ENCODE data around the gene TUB. TPM values are rescaled to one million over a fixed set of nuclear protein-coding genes. Genes with fewer than 3 reads are reported as not detected.

The TUB gene
- total and polyA plus RNA-seq, 7 donors = 0.25 to 4.6 (median 0.91) TPM

DNA sequence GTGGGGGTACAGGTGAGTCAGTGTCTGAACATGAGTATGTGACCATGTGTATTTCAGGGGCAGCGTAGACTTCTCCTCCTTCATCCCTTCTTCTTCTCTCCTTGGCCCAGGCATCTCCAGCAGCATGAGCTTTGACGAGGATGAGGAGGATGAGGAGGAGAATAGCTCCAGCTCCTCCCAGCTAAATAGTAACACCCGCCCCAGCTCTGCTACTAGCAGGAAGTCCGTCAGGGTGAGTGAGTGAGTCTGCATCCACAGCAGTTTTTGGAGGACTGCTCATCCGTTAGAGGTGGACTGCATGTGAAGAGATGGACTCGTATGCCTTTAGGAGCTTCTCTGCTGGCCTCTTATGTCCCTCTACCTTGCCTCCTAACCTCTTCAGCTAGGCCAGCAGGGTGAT, 15.6 kb downstream of the TUB start:
- Histone ChIP-seq H3K4me3 (no peak overlapping the region), H3K27ac (no peak overlapping the region), H3K9me3 (no peaks in the 10 kb centered on the region), H3K27me3 (ENCODE audit: insufficient read depth in 3 of 3, low read length in 2 of 3) (no peaks in the 10 kb centered on the region), H3K4me1 (no peaks in the 10 kb centered on the region), H3K36me3 (ENCODE audit: insufficient read depth in 1 of 2, low read depth in 1 of 2) (peaks cover 0 to 5% of the 10 kb centered on the region in 2 donors)
- ATAC-seq (no peak), DNase-seq (no peak)
- intact Hi-C loops (cut with DNase I) = loop anchor here in 1 of 2 donors (2.0 to 5.0 kb wide), 3 partner anchors 89 to 999 kb away; no protein-coding TSS in a partner anchor
- 73 to 79% (median 74%) methylated on average over 6 of the region's 6 CpGs for WGBS, 3 donors
- TF ChIP-seq, protein P1, sequence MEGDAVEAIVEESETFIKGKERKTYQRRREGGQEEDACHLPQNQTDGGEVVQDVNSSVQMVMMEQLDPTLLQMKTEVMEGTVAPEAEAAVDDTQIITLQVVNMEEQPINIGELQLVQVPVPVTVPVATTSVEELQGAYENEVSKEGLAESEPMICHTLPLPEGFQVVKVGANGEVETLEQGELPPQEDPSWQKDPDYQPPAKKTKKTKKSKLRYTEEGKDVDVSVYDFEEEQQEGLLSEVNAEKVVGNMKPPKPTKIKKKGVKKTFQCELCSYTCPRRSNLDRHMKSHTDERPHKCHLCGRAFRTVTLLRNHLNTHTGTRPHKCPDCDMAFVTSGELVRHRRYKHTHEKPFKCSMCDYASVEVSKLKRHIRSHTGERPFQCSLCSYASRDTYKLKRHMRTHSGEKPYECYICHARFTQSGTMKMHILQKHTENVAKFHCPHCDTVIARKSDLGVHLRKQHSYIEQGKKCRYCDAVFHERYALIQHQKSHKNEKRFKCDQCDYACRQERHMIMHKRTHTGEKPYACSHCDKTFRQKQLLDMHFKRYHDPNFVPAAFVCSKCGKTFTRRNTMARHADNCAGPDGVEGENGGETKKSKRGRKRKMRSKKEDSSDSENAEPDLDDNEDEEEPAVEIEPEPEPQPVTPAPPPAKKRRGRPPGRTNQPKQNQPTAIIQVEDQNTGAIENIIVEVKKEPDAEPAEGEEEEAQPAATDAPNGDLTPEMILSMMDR (IDR thresholded peaks at IDR 0.05) = no peak

DNA sequence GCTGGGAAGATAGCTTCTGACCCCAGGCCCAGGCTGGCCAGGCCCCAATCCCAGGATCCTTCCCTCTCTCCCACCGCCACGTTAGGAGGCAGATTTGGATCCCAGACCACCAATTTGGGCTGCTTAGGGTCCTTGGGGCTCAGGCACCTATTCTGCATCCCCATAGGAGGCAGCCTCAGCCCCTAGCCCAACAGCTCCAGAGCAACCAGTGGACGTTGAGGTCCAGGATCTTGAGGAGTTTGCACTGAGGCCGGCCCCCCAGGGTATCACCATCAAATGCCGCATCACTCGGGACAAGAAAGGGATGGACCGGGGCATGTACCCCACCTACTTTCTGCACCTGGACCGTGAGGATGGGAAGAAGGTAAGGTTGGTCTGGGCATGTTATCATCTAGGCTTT, 16.1 kb downstream of the TUB start:
- peaks cover 0 to 5% of the 10 kb centered on the region in 2 donors for H3K36me3 ChIP-seq (ENCODE audit: insufficient read depth in 1 of 2, low read depth in 1 of 2)
- ATAC-seq (no peak), DNase-seq (no peak)
- TF ChIP-seq, protein P1 (IDR thresholded peaks at IDR 0.05) = no peak
- no peaks in the 10 kb centered on the region for H3K27me3 ChIP-seq (ENCODE audit: insufficient read depth in 3 of 3, low read length in 2 of 3)
- H3K4me1 ChIP-seq = no peaks in the 10 kb centered on the region
- no peaks in the 10 kb centered on the region for H3K9me3 ChIP-seq
- intact Hi-C loops (cut with DNase I) = loop anchor here in 1 of 2 donors (2.0 to 5.0 kb wide), 3 partner anchors 90 to 1000 kb away; no protein-coding TSS in a partner anchor
- 92 to 94% (median 93%) methylated on average over 8 of the region's 8 CpGs for WGBS, 3 donors
- H3K27ac ChIP-seq = no peak overlapping the region
- no peak overlapping the region for H3K4me3 ChIP-seq

GRCh38 chr11:8097468-8097867, 16.5 kb downstream of the TUB start:
- H3K36me3 ChIP-seq (ENCODE audit: insufficient read depth in 1 of 2, low read depth in 1 of 2) = peaks cover 0 to 5% of the 10 kb centered on the region in 2 donors
- ATAC-seq (no peak), DNase-seq (no peak)
- no peak overlapping the region for H3K27ac ChIP-seq
- no peaks in the 10 kb centered on the region for H3K9me3 ChIP-seq
- H3K27me3 ChIP-seq (ENCODE audit: insufficient read depth in 3 of 3, low read length in 2 of 3) = no peaks in the 10 kb centered on the region
- H3K4me1 ChIP-seq = no peaks in the 10 kb centered on the region
- intact Hi-C loops (cut with DNase I) = loop anchor here in 1 of 2 donors (2.0 to 5.0 kb wide), 3 partner anchors 90 to 1000 kb away; no protein-coding TSS in a partner anchor
- TF ChIP-seq, protein P1 (IDR thresholded peaks at IDR 0.05) = no peak
- 78 to 86% (median 82%) methylated on average over 9 of the region's 9 CpGs for WGBS, 3 donors
- no peak overlapping the region for H3K4me3 ChIP-seq

DNA sequence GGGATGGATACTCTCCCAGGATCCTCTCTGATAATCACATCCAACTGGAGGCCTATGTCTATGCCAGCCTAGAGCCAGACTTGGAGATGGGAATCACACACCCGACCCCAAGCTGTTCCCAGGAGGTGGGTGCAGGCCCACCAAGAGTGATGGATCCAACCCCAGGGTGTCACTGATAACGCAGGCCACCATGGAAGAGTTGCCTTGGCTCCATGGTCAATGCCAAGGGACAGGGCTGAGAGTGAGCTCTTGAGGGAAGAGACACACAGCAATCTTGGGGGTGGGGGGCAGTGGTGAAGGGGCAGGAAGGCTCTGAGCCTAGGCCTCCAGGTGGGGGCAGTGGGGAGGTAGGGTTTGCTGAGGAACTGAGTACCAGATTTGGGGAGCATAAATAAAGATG, 16.9 kb downstream of the TUB start:
- no peak for DNase-seq
- Histone ChIP-seq H3K27ac (no peak overlapping the region), H3K4me1 (no peaks in the 10 kb centered on the region), H3K9me3 (no peaks in the 10 kb centered on the region), H3K4me3 (no peak overlapping the region), H3K36me3 (ENCODE audit: insufficient read depth in 1 of 2, low read depth in 1 of 2) (peaks cover 0 to 5% of the 10 kb centered on the region in 2 donors), H3K27me3 (ENCODE audit: insufficient read depth in 3 of 3, low read length in 2 of 3) (no peaks in the 10 kb centered on the region)
- 81 to 92% (median 89%) methylated on average over 2 of the region's 2 CpGs for WGBS, 3 donors
- ATAC-seq = no peak
- TF ChIP-seq, protein P1 (IDR thresholded peaks at IDR 0.05) = no peak
- intact Hi-C loops (cut with DNase I) = loop anchor here in 1 of 2 donors (2.0 to 5.0 kb wide), 3 partner anchors 91 to 1001 kb away; no protein-coding TSS in a partner anchor

DNA sequence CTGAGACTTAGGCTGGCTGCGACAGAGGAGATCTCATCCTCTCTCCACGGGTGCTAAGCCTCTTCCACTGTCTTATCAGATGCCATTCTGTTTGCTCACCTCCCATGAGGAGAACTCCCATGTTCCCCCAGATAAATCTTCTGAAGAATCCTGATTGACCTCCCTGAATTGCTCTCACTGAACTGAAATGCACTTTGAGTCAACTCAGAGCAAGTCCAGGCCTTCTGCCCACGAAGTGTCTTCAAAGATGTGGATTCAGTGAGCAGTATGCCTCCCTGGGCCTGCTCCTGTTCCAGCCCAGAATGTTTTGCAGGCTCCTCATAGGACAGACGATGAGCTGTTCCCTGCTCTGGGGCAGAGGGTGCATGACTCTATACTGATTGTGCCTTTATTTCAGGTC, 17.4 kb downstream of the TUB start:
- Histone ChIP-seq H3K9me3 (no peaks in the 10 kb centered on the region), H3K36me3 (ENCODE audit: insufficient read depth in 1 of 2, low read depth in 1 of 2) (peaks cover 0 to 5% of the 10 kb centered on the region in 2 donors), H3K27me3 (ENCODE audit: insufficient read depth in 3 of 3, low read length in 2 of 3) (no peaks in the 10 kb centered on the region), H3K4me1 (no peaks in the 10 kb centered on the region), H3K4me3 (no peak overlapping the region), H3K27ac (no peak overlapping the region)
- intact Hi-C loops (cut with DNase I) = loop anchor here in 1 of 2 donors (5.0 kb wide), 2 partner anchors 91 to 1001 kb away; no protein-coding TSS in a partner anchor
- ATAC-seq (no peak), DNase-seq (no peak)
- TF ChIP-seq, protein P1 (IDR thresholded peaks at IDR 0.05) = no peak
- WGBS, 3 donors = 69 to 81% (median 75%) methylated on average over 4 of the region's 4 CpGs

Measured in psoas muscle (tissue), 8 donors.